IPS-15b (cell line): ENCODE results near the gene SERPINA9.
"Not testable (repeated sequence)": the region's sequence is repeated elsewhere in the genome, so short reads cannot be mapped to it uniquely, and the experiment has no call there.

ENCODE experiments used
- H3K27me3 ChIP-seq: one replicate; pipeline ENCODE4 v1.6.1; 2013; ENCODE audit warnings: low read length; ENCODE audit not compliant: control insufficient read depth, insufficient read depth
- H3K36me3 ChIP-seq: one replicate; pipeline ENCODE4 v1.6.1; 2013; ENCODE audit warnings: low read length; ENCODE audit not compliant: control insufficient read depth, insufficient read depth
- H3K4me1 ChIP-seq: one replicate; pipeline ENCODE4 v1.6.1; 2013; ENCODE audit warnings: mild to moderate bottlenecking, low read length; ENCODE audit not compliant: control insufficient read depth, insufficient read depth
- H3K4me3 ChIP-seq: one replicate; pipeline ENCODE4 v1.5.1; 2013; ENCODE audit warnings: low read depth, low read length
- H3K9ac ChIP-seq: one replicate; pipeline ENCODE4 v1.6.1; 2013; ENCODE audit warnings: low read depth, mild to moderate bottlenecking, low read length
- H3K9me3 ChIP-seq: one replicate; pipeline ENCODE4 v1.6.1; 2013; ENCODE audit warnings: mild to moderate bottlenecking, low read length; ENCODE audit not compliant: control insufficient read depth, insufficient read depth

SERPINA9 gene

DNA sequence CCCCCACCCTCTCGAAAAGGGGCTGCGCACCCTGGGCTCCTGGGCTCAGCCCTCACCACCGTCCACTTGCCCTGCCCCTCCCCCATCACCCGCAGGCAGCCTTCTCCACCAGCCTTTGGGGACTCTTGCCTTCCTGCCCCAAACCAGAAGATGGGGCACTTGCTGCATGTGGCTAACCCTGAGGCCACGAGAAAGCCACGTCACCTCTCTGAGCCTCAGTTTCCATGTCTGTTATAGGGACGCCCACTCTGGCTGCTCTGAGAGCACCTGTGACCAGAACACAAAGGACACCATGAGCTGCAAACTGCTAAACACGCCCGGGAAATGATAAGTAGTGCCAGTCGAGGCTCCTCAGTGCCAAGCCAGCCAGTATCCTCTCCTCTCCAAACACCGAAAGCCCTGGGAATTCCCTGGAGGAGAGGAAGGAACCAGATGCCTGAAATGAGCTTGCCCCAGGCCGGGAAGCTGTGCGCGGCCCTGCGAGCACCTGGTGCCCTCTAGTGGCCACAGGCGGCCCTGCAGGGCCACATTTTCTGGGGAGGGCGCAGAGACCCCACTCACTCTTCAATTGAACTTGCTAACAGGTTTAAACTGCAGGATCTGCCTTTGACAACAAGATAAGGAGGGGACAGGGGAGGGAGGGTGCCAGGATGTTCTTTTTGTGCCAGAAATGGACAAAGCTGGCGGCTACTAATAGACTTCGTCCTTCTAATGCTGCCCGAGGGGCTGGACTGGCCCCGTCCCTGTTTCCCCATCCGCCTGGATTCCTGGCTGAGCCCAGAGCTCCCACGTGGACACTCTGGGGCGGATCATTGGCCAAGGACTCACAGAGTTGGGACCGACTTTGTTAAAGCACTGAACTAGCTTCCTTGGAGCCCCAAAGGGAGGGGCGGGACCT is 10.2 kb upstream of the SERPINA9 start:
- Histone ChIP-seq H3K9me3 (no peaks in the 10 kb centered on the region), H3K27me3 (no peaks in the 10 kb centered on the region), H3K36me3 (no peaks in the 10 kb centered on the region), H3K9ac (peak overlapping the region; percentile 49), H3K4me3 (peak overlapping the region; percentile 48), H3K4me1 (peaks cover 8% of the 10 kb centered on the region)

- Histone ChIP-seq H3K9ac (no peak overlapping the region), H3K27me3 (no peaks in the 10 kb centered on the region), H3K36me3 (no peaks in the 10 kb centered on the region), H3K9me3 (no peaks in the 10 kb centered on the region), H3K4me3 (no peak overlapping the region), H3K4me1 (peaks cover 8% of the 10 kb centered on the region)
These were observed 8.5 kb upstream of the SERPINA9 start for GRCh38 chr14:94484481-94484880.

DNA sequence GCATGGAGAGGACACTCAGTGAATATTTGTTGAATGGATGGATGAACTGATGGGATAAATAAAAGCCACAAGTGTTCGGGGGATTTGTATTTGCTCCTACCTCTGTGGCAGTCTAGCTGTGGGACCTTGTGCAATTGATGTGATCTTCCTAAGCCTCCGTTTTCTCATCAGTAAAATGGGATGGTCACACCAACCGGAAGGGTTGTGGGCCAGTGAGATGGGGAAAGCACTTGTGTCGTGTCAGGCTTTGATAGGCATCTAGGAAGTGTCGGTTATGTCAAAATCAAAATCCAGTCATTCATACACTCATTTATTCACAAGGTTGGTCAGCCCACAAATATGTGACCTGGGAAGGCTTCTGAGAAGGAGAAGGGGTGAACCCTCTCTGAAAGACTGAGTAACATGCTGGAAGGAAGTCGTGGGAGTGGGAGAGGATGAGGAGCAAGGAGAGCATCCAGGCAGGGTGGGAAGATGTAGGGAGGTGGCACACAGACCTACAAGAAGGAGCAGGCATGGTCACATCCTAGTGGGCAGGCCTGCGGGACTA is 7.8 kb upstream of the SERPINA9 start:
- Histone ChIP-seq H3K9ac (no peak overlapping the region), H3K9me3 (no peaks in the 10 kb centered on the region), H3K36me3 (no peaks in the 10 kb centered on the region), H3K27me3 (no peaks in the 10 kb centered on the region), H3K4me3 (no peak overlapping the region), H3K4me1 (peaks cover 8% of the 10 kb centered on the region)

DNA sequence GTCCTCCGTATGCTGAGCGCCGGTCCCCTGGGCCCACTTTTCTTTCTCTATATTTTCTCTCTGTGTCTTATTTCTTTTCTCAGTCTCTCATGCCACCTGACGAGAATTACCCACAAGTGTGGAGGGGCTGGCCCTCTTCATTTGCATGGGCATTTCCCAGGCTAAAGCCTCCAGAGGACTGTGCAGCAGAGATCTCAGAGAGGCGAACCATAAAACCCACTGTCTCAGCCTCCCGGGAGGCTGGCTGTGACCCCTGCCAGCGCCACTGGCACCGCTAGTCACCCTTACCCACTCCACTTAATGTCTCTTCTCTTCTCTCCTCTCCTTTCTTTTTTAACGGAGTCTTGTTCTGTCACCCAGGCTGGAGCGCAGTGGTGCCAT is 7.1 kb upstream of the SERPINA9 start:
- no peak overlapping the region for H3K9ac ChIP-seq
- no peaks in the 10 kb centered on the region for H3K27me3 ChIP-seq
- H3K9me3 ChIP-seq, result no peaks in the 10 kb centered on the region

DNA sequence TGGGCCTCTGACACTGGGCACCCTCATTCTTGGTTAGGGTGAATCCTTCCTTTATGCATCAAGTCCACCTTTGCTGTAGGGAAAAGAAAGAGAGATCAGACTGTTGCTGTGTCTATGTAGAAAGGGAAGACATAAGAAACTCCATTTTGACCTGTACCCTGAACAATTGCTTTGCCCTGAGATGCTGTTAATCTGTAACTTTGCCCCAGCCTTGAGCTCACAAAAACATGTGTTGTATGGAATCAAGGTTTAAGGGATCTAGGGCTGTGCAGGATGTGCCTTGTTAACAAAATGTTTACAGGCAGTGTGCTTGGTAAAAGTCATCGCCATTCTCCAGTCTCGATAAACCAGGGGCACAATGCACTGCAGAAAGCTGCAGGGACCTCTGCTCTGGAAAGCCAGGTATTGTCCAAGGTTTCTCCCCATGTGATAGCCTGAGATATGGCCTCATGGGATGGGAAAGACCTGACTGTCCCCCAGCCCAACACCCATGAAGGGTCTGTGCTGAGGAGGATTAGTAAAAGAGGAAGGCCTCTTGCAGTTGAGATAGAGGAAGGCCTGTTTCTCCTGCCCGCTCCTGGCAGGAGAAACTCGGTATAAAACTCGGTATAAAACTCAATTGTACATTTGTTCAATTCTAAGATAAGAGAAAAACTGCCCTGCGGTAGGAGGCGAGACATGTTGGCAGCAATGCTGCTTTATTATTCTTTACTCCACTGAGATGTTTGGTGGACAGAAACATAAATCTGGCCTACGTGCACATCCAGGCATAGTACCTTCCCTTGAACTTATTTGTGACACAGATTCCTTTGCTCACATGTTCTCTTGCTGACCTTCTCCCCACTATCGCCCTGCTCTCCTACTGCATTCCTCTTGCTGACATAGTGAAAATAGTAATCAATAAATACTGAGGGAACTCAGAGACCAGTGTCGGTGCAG is 6.4 kb upstream of the SERPINA9 start:
- H3K27me3 ChIP-seq, H3K9me3 ChIP-seq, H3K36me3 ChIP-seq, H3K4me1 ChIP-seq, H3K9ac ChIP-seq, H3K4me3 ChIP-seq: not testable (repeated sequence)

More for the DNA sequence above, 7.1 kb upstream of the SERPINA9 start:
- H3K4me3 ChIP-seq, result no peak overlapping the region
- peaks cover 8% of the 10 kb centered on the region for H3K4me1 ChIP-seq
- no peaks in the 10 kb centered on the region for H3K36me3 ChIP-seq

- Histone ChIP-seq H3K27me3 (no peaks in the 10 kb centered on the region), H3K4me3 (no peak overlapping the region), H3K9ac (no peak overlapping the region), H3K36me3 (no peaks in the 10 kb centered on the region), H3K4me1 (peaks cover 4% of the 10 kb centered on the region), H3K9me3 (no peaks in the 10 kb centered on the region)
These were observed 5.6 kb upstream of the SERPINA9 start for GRCh38 chr14:94481468-94482131.

GRCh38 chr14:94480809-94481208 is 4.8 kb upstream of the SERPINA9 start:
- Histone ChIP-seq H3K27me3 (no peaks in the 10 kb centered on the region), H3K36me3 (no peaks in the 10 kb centered on the region), H3K9ac (no peak overlapping the region), H3K9me3 (no peaks in the 10 kb centered on the region), H3K4me1 (peaks cover 2% of the 10 kb centered on the region), H3K4me3 (no peak overlapping the region)

DNA sequence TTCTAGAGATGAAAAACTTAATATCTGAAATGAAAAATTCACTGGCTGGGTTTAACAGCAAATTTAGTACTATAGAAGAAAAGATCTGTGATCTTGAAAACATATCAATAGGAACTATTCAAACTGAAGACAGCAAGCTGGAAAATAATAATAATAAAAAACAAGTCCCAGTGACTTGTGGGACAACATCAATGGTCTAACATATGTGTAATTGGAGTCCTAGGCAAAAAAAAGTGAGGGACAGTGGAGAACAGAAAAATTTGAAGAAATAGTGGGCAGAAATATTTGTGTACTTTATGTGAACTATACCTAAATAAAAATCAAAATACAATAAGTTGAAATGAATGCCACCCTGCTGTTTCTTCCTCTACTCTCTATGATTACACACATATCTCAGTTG is 2.4 kb upstream of the SERPINA9 start:
- no peak overlapping the region for H3K4me3 ChIP-seq
- no peak overlapping the region for H3K9ac ChIP-seq
- no peaks in the 10 kb centered on the region for H3K36me3 ChIP-seq
- H3K27me3 ChIP-seq, result no peaks in the 10 kb centered on the region
- H3K4me1 ChIP-seq, result no peaks in the 10 kb centered on the region
- no peaks in the 10 kb centered on the region for H3K9me3 ChIP-seq

DNA sequence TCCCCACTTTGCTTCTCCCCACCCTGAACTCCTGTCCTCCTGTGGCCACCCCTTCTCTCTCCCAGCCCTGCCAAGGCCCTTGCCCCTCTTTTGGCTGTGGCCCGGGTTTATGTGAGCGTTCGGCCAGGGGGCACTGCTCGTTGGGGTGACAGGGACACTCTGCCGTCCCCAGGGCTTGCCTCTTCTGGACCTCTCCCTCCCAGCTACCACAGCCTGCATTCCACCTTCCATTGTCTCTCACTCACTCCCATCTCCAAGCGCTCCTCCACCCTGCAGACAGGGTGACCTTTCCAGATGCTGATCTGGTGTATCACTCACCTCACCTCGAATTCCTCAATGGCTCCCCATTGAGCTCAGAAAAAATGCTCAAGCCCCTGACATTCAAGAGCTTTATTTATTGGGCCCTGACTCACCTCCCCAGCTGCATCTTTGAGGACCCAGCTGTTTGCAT is 1.4 kb downstream of the SERPINA9 start:
- H3K4me1 ChIP-seq, result no peaks in the 10 kb centered on the region
- H3K27me3 ChIP-seq, result no peaks in the 10 kb centered on the region

DNA sequence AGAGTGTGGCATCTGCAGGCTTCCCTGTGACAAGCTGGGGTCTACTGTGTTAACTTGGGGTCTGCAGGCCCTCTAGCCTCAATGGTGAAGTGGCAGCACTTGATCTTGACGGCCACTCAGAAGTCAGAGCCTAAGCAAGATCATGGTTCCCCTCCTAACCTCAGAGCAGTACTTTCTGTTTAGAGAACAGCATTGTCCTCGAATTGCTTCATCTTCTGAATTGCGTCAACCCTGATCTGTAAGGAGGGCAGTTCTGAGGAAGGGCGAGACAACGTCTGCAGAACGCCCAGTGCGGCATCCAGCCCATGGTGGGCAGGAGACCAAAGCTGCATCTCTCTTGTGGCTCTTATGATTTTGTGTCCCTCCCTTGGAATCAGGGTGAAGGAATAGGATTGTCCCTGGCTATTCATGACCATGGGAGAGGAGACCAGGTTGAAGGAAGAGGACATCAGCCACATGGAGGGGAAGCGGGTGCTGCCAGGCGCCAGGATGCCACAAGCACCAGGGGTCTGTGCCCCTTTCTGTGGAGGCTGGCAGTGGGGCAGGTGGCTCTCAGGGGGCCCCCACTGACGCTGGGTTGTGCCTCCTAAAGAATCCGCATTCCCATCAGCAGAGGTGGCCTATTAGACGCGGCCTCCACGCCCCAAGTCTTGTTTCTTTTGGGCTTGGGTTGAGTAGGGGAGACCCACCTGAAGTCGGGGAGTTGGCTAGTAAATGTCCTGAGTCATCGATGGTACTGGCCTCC is 2.2 kb downstream of the SERPINA9 start:
- Histone ChIP-seq H3K27me3 (no peaks in the 10 kb centered on the region), H3K36me3 (no peaks in the 10 kb centered on the region), H3K9ac (no peak overlapping the region), H3K4me1 (no peaks in the 10 kb centered on the region), H3K9me3 (no peaks in the 10 kb centered on the region), H3K4me3 (no peak overlapping the region)

More for the DNA sequence above, 1.4 kb downstream of the SERPINA9 start:
- no peak overlapping the region for H3K9ac ChIP-seq
- H3K36me3 ChIP-seq, result no peaks in the 10 kb centered on the region
- H3K4me3 ChIP-seq, result no peak overlapping the region
- no peaks in the 10 kb centered on the region for H3K9me3 ChIP-seq

DNA sequence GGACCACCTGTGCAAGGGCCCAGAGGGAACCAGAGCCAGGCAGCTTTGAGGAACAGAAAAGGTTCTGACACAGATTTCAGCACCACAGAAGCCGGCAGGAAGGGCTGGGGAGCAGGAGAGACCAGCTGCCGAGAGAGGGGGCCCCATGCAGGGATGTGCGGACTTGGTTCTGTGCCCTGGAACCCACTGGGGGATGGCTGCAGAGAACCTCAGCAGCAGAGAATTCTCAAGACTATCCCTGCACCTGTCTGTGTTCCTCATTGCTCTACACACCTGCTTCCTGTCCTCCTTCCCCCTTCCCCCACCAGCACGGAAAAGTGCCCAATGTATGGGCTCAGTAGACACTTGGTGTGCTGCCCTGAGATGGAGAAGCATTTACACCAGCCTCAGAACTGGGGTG is 3.2 kb downstream of the SERPINA9 start:
- H3K4me3 ChIP-seq, result no peak overlapping the region
- H3K27me3 ChIP-seq, result no peaks in the 10 kb centered on the region
- H3K36me3 ChIP-seq, result no peaks in the 10 kb centered on the region
- no peaks in the 10 kb centered on the region for H3K9me3 ChIP-seq
- H3K4me1 ChIP-seq, result no peaks in the 10 kb centered on the region
- no peak overlapping the region for H3K9ac ChIP-seq
